SK-N-SH (cell line): Measurements from ENCODE around the gene APOL6.

ENCODE experiments used
- POLR2AphosphoS5 ChIP-seq: IDR thresholded peaks from 2 replicates; pipeline ENCODE4 v1.6.1; 2012; ENCODE audit warnings: low read depth, low read length
- TAF1 ChIP-seq: IDR thresholded peaks from 2 replicates; pipeline ENCODE4 v1.6.1; 2012; ENCODE audit warnings: low read depth, mild to moderate bottlenecking, low read length, moderate library complexity, borderline replicate concordance
- TF ChIP-seq, protein P1 (sequence below): IDR thresholded peaks from 2 replicates; pipeline ENCODE4 v1.4.0; 2012; ENCODE audit warnings: low read depth

DNA sequence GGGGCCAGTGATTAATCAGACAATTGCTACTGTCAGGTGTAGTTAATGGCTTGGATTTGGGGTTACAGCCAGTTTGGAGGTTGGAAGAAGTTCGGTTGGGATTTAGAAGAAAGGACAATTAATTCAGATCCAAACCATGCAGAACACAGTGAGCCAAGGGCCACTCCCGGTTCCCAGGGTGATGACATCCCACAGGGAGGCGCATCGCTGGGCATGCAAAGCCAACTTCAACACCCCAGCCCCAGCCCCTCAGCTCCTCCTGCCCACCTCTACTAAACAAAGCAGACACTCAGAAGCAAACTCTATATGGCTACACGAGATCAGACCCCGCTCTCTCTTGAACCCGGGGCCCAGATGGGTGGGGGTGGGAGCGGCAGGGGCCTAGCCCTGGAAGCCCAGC, 41.3 kb upstream of the APOL6 start:
- TF ChIP-seq TAF1, result no peak
- TF ChIP-seq, protein P1, sequence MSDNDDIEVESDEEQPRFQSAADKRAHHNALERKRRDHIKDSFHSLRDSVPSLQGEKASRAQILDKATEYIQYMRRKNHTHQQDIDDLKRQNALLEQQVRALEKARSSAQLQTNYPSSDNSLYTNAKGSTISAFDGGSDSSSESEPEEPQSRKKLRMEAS, result no peak
- TF ChIP-seq POLR2AphosphoS5, result no peak
